PFSK-1 (cell line): ENCODE measurements around the gene GRIK3.

Experiments
- POLR2AphosphoS5 ChIP-seq: IDR thresholded peaks from 2 replicates; pipeline ENCODE4 v1.6.1; 2012; ENCODE audit warnings: low read depth, mild to moderate bottlenecking, control low read depth, low read length, moderate library complexity
- TF ChIP-seq, protein P1 (sequence below), 2 experiments: IDR thresholded peaks; 2 replicates each; pipeline versions ENCODE4 v1.6.1 to v1.8.0; 2011 to 2012; ENCODE audit warnings: low read depth in 2 of 2, low read length in 2 of 2, control low read depth in 1 of 2, inconsistent platforms in 1 of 2, mild to moderate bottlenecking in 1 of 2, moderate library complexity in 1 of 2; ENCODE audit not compliant: insufficient read depth in 1 of 2

- TF ChIP-seq, protein P1, sequence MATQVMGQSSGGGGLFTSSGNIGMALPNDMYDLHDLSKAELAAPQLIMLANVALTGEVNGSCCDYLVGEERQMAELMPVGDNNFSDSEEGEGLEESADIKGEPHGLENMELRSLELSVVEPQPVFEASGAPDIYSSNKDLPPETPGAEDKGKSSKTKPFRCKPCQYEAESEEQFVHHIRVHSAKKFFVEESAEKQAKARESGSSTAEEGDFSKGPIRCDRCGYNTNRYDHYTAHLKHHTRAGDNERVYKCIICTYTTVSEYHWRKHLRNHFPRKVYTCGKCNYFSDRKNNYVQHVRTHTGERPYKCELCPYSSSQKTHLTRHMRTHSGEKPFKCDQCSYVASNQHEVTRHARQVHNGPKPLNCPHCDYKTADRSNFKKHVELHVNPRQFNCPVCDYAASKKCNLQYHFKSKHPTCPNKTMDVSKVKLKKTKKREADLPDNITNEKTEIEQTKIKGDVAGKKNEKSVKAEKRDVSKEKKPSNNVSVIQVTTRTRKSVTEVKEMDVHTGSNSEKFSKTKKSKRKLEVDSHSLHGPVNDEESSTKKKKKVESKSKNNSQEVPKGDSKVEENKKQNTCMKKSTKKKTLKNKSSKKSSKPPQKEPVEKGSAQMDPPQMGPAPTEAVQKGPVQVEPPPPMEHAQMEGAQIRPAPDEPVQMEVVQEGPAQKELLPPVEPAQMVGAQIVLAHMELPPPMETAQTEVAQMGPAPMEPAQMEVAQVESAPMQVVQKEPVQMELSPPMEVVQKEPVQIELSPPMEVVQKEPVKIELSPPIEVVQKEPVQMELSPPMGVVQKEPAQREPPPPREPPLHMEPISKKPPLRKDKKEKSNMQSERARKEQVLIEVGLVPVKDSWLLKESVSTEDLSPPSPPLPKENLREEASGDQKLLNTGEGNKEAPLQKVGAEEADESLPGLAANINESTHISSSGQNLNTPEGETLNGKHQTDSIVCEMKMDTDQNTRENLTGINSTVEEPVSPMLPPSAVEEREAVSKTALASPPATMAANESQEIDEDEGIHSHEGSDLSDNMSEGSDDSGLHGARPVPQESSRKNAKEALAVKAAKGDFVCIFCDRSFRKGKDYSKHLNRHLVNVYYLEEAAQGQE (IDR thresholded peaks at IDR 0.05; ENCODE audit: insufficient read depth in 1 of 2, low read depth in 2 of 2, low read length in 2 of 2), result no peak
- no peak for TF ChIP-seq POLR2AphosphoS5
These were observed 13.2 kb upstream of the GRIK3 start for GRCh38 chr1:37047542-37047941.
